Liver (tissue), 9 donors: ENCODE results near the gene BRICD5. TPM values are rescaled to one million over a fixed set of nuclear protein-coding genes. Genes with fewer than 3 reads are reported as not detected.

Experiments
- DNase-seq: peaks from one replicate; pipeline ENCODE4 v3.0.0-alpha.2; 2017; ENCODE audit warnings: low spot score
- H3K27ac ChIP-seq, 2 donors: one replicate each; pipeline ENCODE4 v1.7.0; 2013; ENCODE audit warnings: inconsistent platforms in 2 of 2, low read length in 2 of 2, control low read depth in 1 of 2, low read depth in 1 of 2, mild to moderate bottlenecking in 1 of 2
- H3K27me3 ChIP-seq, 4 donors: one replicate each; pipeline versions ENCODE4 v1.6.1 to v1.7.0; 2013; ENCODE audit warnings: low read length in 3 of 4, inconsistent platforms in 1 of 4, mild to moderate bottlenecking in 1 of 4, moderate library complexity in 1 of 4; ENCODE audit not compliant: control insufficient read depth in 4 of 4, insufficient read depth in 4 of 4
- H3K36me3 ChIP-seq, 4 donors: one replicate each; pipeline versions ENCODE4 v1.6.1 to v1.7.0; 2013; ENCODE audit warnings: low read length in 3 of 4, mild to moderate bottlenecking in 3 of 4, low read depth in 1 of 4, moderate library complexity in 1 of 4; ENCODE audit not compliant: control insufficient read depth in 4 of 4, insufficient read depth in 3 of 4
- H3K4me1 ChIP-seq, 4 donors: one replicate each; pipeline versions ENCODE4 v1.6.1 to v1.7.0; 2013; ENCODE audit warnings: low read length in 3 of 4, mild to moderate bottlenecking in 3 of 4, moderate library complexity in 1 of 4; ENCODE audit not compliant: control insufficient read depth in 4 of 4, insufficient read depth in 4 of 4
- H3K4me3 ChIP-seq, 3 donors: one replicate each; pipeline versions ENCODE4 v1.6.1 to v1.7.0; 2013; ENCODE audit warnings: low read length in 3 of 3, control low read depth in 1 of 3, low read depth in 1 of 3, mild to moderate bottlenecking in 1 of 3
- H3K9ac ChIP-seq, 2 donors: one replicate each; pipeline ENCODE4 v1.7.0; 2013; ENCODE audit warnings: low read length in 2 of 2, mild to moderate bottlenecking in 2 of 2, moderate library complexity in 2 of 2, control low read depth in 1 of 2, low read depth in 1 of 2
- H3K9me3 ChIP-seq, 4 donors: one replicate each; pipeline versions ENCODE4 v1.6.1 to v1.7.0; 2013; ENCODE audit warnings: low read length in 3 of 4; ENCODE audit not compliant: control insufficient read depth in 4 of 4
- CTCF ChIP-seq: fragments of 150-350 bp; IDR thresholded peaks from 2 replicates; pipeline ENCODE4 v1.5.1; 2017; ENCODE audit warnings: improper control_type of control experiment, low read depth, low read length; ENCODE audit not compliant: missing input control
- EGR1 ChIP-seq, 2 donors: IDR thresholded peaks; 2 replicates each; pipeline ENCODE4 v1.6.1; 2016 to 2018; ENCODE audit warnings: antibody characterized with exemption in 2 of 2, low read depth in 2 of 2
- FOXA1 ChIP-seq: IDR thresholded peaks from 2 replicates; pipeline ENCODE4 v1.6.1; 2016; ENCODE audit warnings: antibody characterized with exemption
- FOXA2 ChIP-seq: IDR thresholded peaks from 2 replicates; pipeline ENCODE4 v1.6.1; 2016; ENCODE audit warnings: antibody characterized with exemption
- GABPA ChIP-seq, 2 donors: IDR thresholded peaks in 1 of 2; conservative IDR thresholded peaks in 1 of 2; 2 replicates each; pipeline ENCODE4 v1.6.1; 2016; ENCODE audit warnings: antibody characterized with exemption in 2 of 2, mild to moderate bottlenecking in 1 of 2, moderate library complexity in 1 of 2
- HNF4A ChIP-seq, 2 donors: conservative IDR thresholded peaks; 2 replicates each; pipeline ENCODE4 v1.6.1; 2016; ENCODE audit warnings: antibody characterized with exemption in 2 of 2, mild to moderate bottlenecking in 2 of 2
- RXRA ChIP-seq, 2 donors: IDR thresholded peaks; 2 replicates each; pipeline ENCODE4 v1.6.1; 2017 to 2018; ENCODE audit warnings: antibody characterized with exemption in 2 of 2, mild to moderate bottlenecking in 1 of 2
- TAF1 ChIP-seq: conservative IDR thresholded peaks from 2 replicates; pipeline ENCODE4 v1.6.1; 2016; ENCODE audit warnings: antibody characterized with exemption, mild to moderate bottlenecking
- ZBTB33 ChIP-seq: IDR thresholded peaks from 2 replicates; pipeline ENCODE4 v1.6.1; 2016; ENCODE audit warnings: antibody characterized with exemption
- WGBS: extraction: QIAGEN DNeasy Blood & Tissue Kit; methylation state at CpG from one replicate; pipeline ENCODE4 v1.1.7; 2013; 5-methylcytosine and 5-hydroxymethylcytosine counted together
- polyA plus RNA-seq, 2 donors: library from polyadenylated mRNA; stranded (reverse) in 1 of 2; unstranded in 1 of 2; fragments of 200-250 nt in 1 of 2; fragments of >200 nt in 1 of 2; fragmentation: Nextera tagmentation in 1 of 2; extraction: Ambion mirVana in 1 of 2; gene quantifications; one replicate each; pipeline versions ENCODE4 v1.2.1 to v1.2.3, GENCODE V29; 2013 to 2015
- total RNA-seq, 2 donors: library from RNA; depleted of rRNA; stranded (reverse); fragments of >200 nt; gene quantifications; one replicate each; pipeline ENCODE4 v1.2.3, GENCODE V29; 2014
- TF ChIP-seq, protein P1 (sequence below): IDR thresholded peaks from 2 replicates; pipeline ENCODE4 v1.6.1; 2016; ENCODE audit warnings: antibody characterized with exemption
- TF ChIP-seq, protein P2 (sequence below): IDR thresholded peaks from 2 replicates; pipeline ENCODE4 v1.6.1; 2016; ENCODE audit warnings: antibody characterized with exemption, mild to moderate bottlenecking
- donor health status: healthy.
- donor health status: healthy.
- donor health status: healthy.
- donor health status: healthy.
- donor health status: healthy.

BRICD5 gene
- total and polyA plus RNA-seq, 4 donors = 0.26 to 1.9 (median 1.4) TPM

- Histone ChIP-seq H3K27me3 (no peaks in the 10 kb centered on the region), H3K4me1 (peaks cover 12 to 33% (median 22%) of the 10 kb centered on the region in 4 donors), H3K9me3 (no peaks in the 10 kb centered on the region), H3K36me3 (peaks cover 0 to 22% (median 7%) of the 10 kb centered on the region in 4 donors), H3K9ac (no peak overlapping the region), H3K27ac (no peak overlapping the region), H3K4me3 (no peak overlapping the region)
- no peak for TF ChIP-seq FOXA2
- no peak for DNase-seq
- WGBS = 71% methylated on average over 18 of the region's 18 CpGs
Observed at GRCh38 chr16:2167068-2167638, 43.5 kb downstream of the BRICD5 start.

GRCh38 chr16:2166263-2167067 is 44.2 kb downstream of the BRICD5 start:
- Histone ChIP-seq H3K9ac (no peak overlapping the region), H3K27me3 (no peaks in the 10 kb centered on the region), H3K9me3 (no peaks in the 10 kb centered on the region), H3K36me3 (peaks cover 0 to 16% (median 7%) of the 10 kb centered on the region in 4 donors), H3K4me3 (no peak overlapping the region), H3K4me1 (peaks cover 15 to 40% (median 26%) of the 10 kb centered on the region in 4 donors), H3K27ac (peak overlapping the region in 1 of 2 donors; percentile 7)
- 84% methylated on average over 17 of the region's 17 CpGs for WGBS
- DNase-seq = no peak
- TF ChIP-seq TAF1 (no peak), HNF4A (conservative IDR thresholded peaks at IDR 0.05) (peak in 1 of 2 donors; percentile 49)

GRCh38 chr16:2165861-2166260 is 44.8 kb downstream of the BRICD5 start:
- no peak for DNase-seq
- H3K27ac ChIP-seq = peak overlapping the region in 1 of 2 donors; percentile 7
- WGBS = 87% methylated on average over 12 of the region's 12 CpGs
- TF ChIP-seq RXRA (IDR thresholded peaks at IDR 0.05) = no peak
- TF ChIP-seq CTCF = no peak
- TF ChIP-seq, protein P1, sequence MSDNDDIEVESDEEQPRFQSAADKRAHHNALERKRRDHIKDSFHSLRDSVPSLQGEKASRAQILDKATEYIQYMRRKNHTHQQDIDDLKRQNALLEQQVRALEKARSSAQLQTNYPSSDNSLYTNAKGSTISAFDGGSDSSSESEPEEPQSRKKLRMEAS = no peak
- no peaks in the 10 kb centered on the region for H3K9me3 ChIP-seq
- peaks cover 0 to 11% (median 5%) of the 10 kb centered on the region in 4 donors for H3K36me3 ChIP-seq
- peaks cover 19 to 45% (median 30%) of the 10 kb centered on the region in 4 donors for H3K4me1 ChIP-seq
- H3K4me3 ChIP-seq = no peak overlapping the region
- no peak overlapping the region for H3K9ac ChIP-seq
- no peaks in the 10 kb centered on the region for H3K27me3 ChIP-seq

DNA sequence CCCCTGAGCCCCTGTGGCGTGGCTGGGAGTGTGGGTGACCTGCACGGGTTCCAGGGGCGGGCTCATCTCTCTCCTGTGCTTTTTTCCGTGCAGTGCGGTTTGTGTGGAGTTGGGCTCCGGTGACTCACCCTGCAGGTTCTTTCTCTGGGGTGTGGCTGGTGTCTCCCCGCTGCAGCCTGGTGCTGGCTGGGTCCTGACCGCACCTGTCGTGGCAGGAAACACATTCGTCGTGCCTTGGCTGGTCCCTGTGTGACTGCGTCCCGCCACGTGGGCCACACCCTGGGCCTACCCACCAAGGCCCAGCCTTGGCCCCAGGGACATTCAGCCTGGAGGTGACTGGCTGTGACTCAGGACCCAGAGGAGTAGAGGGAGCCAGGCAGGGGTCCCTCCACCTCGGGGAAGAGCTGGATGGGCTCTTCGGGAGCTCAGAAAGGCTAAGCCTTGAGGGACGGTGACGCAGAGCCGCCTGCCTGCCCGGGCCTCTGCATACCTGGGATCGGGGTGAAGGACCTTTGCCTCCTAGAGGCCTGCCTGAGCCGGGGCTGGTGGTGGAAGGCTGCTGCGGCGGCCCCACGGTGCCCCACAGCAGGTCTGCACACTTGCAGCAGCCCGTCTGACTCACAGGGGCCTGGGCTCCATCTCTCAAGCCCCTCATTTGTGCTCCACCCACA is 47.3 kb downstream of the BRICD5 start:
- no peaks in the 10 kb centered on the region for H3K27me3 ChIP-seq
- H3K4me1 ChIP-seq = peaks cover 37 to 67% (median 53%) of the 10 kb centered on the region in 4 donors
- H3K9me3 ChIP-seq = no peaks in the 10 kb centered on the region
- H3K36me3 ChIP-seq = peaks cover 0 to 7% (median 1%) of the 10 kb centered on the region in 4 donors
- H3K4me3 ChIP-seq = no peak overlapping the region
- H3K27ac ChIP-seq = peak overlapping the region in 1 of 2 donors; percentile 7
- DNase-seq = no peak
- no peak overlapping the region for H3K9ac ChIP-seq
- 82% methylated on average over 26 of the region's 26 CpGs for WGBS
- TF ChIP-seq GABPA (IDR thresholded peaks at IDR 0.05 in 1 of 2, conservative IDR thresholded peaks at IDR 0.05 in 1 of 2) (no peak), ZBTB33 (no peak), RXRA (IDR thresholded peaks at IDR 0.05) (no peak), FOXA1 (no peak), TAF1 (no peak), EGR1 (IDR thresholded peaks at IDR 0.05; ENCODE audit: low read depth in 2 of 2) (no peak)
- TF ChIP-seq, protein P2, sequence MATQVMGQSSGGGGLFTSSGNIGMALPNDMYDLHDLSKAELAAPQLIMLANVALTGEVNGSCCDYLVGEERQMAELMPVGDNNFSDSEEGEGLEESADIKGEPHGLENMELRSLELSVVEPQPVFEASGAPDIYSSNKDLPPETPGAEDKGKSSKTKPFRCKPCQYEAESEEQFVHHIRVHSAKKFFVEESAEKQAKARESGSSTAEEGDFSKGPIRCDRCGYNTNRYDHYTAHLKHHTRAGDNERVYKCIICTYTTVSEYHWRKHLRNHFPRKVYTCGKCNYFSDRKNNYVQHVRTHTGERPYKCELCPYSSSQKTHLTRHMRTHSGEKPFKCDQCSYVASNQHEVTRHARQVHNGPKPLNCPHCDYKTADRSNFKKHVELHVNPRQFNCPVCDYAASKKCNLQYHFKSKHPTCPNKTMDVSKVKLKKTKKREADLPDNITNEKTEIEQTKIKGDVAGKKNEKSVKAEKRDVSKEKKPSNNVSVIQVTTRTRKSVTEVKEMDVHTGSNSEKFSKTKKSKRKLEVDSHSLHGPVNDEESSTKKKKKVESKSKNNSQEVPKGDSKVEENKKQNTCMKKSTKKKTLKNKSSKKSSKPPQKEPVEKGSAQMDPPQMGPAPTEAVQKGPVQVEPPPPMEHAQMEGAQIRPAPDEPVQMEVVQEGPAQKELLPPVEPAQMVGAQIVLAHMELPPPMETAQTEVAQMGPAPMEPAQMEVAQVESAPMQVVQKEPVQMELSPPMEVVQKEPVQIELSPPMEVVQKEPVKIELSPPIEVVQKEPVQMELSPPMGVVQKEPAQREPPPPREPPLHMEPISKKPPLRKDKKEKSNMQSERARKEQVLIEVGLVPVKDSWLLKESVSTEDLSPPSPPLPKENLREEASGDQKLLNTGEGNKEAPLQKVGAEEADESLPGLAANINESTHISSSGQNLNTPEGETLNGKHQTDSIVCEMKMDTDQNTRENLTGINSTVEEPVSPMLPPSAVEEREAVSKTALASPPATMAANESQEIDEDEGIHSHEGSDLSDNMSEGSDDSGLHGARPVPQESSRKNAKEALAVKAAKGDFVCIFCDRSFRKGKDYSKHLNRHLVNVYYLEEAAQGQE = no peak
- TF ChIP-seq, protein P1 = no peak
